Activated T-cell treated with anti-CD3 and anti-CD28 coated beads, Interleukin-2, amount 50 U/mL, for 48 hours (primary cell): ENCODE data around the gene KCNT2.
"Not testable (repeated sequence)": the region's sequence is repeated elsewhere in the genome, so short reads cannot be mapped to it uniquely, and the experiment has no call there.

Experiments
- DNase-seq, 2 experiments: peaks; one replicate each; pipeline ENCODE4 v3.0.0-alpha.2; 2020

KCNT2 gene

DNA sequence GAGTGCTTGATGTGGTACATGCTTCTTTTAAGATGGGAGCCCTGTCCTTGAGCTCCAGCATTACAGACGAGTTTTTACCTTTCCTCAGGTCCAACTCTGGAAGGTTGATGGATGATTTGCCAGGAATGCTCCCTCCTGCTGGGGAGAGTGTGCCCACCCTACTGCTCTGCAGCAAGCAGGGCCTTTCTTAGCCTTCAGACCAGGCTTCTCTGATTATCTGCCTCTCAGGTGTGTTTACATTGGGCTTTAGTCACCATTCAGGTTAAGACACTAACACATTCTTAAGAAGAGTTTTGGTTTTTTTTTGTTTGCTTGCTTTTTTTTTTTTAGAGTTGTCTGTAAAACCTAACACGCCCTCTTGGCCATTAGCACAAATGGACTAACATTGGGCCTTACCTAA, 301.8 kb downstream of the KCNT2 start:
- DNase-seq, result no peak

GRCh38 chr1:196305216-196305615, 303.0 kb downstream of the KCNT2 start:
- no peak for DNase-seq

DNA sequence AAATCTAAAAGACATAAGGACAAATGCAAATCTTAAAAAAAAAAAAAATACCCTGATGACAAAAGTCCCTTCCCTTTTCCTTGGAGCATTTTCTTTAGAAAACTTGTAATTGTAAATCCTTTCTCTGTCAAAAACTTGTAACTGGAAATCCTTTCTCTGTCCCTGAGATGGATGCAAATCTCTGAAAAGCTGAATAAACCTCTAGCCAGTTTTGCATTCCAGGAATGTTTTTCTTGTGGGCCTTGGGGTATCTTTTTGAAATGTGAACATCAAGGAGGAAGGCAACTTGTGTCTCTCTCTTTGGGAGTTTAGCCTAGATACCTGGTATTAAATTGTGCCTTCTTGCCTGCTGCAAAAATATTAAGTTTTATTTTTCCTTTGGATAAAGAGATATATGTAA, 305.3 kb downstream of the KCNT2 start:
- no peak for DNase-seq

GRCh38 chr1:196302420-196302819, 305.8 kb downstream of the KCNT2 start:
- no peak for DNase-seq

GRCh38 chr1:196295766-196296165, 312.5 kb downstream of the KCNT2 start:
- no peak for DNase-seq

DNA sequence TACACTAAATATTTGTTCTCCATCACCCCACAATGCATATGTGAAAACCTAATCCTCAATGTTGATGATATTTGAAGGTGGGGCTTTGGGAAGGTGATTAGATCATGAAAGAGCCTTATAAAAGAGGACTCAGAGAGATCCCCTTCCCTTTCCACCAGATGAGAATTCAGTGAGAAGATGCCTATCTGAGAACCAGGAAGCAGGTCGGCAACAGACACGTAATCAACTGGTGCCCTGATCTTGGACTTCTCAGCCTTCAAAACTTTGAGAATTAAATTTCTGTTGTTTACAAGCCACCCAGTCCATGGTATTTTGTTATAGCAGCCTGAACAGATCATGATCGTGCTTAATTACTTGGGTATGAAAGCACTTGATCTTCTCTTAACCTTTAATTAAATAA, 329.4 kb downstream of the KCNT2 start:
- DNase-seq, result no peak

DNA sequence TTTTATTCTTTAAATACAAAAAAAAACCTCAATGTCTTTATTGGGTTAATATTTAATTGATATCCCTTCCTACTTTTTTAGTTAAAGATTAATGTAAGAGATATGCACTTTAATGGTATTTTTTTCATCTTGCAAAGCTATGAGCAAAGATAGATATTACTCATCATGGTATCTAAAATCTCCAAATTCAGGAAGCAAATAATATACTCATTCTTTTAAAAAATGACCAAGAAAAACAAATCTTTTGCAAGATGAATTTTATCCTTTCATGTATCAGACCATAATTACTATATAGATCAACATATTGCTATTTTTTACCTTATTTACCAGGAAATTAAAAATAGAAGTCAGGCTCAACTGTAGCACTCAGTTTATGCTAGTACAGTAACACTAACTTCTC, 330.4 kb downstream of the KCNT2 start:
- no peak for DNase-seq

- no peak for DNase-seq
Observed at GRCh38 chr1:196271212-196271947, 336.9 kb downstream of the KCNT2 start.

- DNase-seq, result not testable (repeated sequence)
Observed at GRCh38 chr1:196263086-196263485, 345.2 kb downstream of the KCNT2 start.

GRCh38 chr1:196260270-196260669, 348.0 kb downstream of the KCNT2 start:
- no peak for DNase-seq

DNA sequence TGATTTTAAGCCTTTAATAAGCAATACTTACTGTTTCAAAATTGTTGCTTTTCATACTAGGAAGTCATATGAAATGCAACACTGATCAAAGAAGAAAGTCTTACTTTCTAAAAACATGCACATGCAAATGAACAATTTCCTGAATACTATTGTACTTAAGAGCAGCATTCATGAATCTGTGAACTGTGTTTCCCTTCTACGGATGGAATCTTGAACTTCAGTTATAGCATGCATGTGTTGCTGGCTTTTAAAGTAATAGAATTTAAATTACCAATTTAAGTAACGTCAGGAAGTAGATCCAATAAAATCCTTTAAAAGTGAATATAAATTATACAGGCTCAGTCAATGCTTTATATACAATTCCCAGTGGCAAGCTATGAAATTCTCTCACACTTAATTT, 348.9 kb downstream of the KCNT2 start:
- DNase-seq, result no peak

DNA sequence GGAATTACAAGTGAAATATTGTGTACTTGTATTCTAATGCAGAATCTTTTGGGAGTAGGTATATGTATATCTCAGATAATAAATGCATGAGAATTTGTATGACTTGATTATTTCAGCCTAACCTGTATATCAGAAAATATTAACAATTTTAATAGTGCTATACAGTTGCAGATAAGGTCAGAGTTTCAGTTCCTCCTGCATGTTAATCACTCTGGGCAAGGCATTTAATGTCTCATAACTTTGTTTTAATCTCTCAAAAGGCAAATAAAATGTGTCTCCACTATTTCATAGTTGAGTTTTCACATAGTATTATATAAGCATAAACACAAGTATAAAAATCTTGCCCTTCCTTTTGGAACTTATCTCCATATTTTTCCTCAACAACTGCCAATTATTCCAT, 352.5 kb downstream of the KCNT2 start:
- no peak for DNase-seq

DNA sequence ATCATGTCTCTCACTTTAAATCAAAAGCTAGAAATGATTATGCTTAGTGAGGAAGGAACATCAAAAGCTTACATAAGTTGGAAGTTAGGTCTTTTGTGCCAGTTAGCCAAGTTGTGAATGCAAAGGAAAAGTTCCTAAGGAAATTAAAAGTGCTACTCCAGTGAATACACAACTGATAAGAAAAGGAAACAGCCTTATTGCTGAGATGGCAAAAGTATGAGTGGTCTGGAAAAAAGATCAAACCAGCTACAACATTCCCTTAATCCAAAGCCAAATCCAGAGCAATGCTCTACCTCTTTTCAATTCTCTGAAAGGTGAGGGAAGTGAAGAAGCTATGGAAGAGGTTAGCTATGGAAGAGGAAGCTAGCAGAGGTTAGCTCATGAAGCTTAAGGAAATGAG, 378.7 kb downstream of the KCNT2 start:
- no peak for DNase-seq

DNA sequence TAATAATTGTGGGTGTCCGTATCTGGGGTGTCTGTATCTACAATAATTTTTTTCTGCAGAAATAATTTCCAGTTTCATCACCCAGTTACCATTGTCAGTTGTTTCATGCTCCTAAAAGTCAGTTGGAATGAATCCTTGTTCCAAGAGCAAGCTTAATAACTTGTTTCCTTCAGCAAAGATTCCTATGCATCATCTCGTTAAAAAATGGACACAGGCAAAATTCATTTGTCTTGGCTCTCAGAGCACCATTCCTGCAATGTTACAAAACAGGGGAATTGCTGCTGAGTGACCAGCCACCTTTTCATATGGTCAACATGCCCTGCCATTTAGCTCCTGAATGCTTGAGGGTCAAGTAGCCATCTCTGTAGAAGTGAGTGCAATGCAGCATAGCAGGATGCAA, 393.4 kb downstream of the KCNT2 start:
- no peak for DNase-seq

DNA sequence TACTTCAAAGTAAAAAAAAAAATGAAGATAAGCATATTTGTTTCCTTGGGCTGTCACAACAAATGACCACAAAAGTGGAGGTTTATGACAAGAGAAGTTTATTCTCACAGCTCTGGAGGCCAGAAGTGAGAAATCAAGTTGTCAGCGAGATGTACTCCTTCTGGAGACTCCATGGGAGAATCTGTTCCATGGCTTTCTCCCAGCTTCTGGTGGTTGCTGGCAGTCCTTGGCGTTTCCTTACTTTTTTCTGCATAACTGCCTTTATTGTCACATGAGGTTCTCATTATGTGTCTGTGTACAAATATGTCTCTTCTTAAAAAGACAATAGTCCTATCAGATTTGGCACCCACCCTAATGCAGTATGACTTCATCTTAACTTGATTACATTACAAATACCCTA, 398.3 kb downstream of the KCNT2 start:
- no peak for DNase-seq

DNA sequence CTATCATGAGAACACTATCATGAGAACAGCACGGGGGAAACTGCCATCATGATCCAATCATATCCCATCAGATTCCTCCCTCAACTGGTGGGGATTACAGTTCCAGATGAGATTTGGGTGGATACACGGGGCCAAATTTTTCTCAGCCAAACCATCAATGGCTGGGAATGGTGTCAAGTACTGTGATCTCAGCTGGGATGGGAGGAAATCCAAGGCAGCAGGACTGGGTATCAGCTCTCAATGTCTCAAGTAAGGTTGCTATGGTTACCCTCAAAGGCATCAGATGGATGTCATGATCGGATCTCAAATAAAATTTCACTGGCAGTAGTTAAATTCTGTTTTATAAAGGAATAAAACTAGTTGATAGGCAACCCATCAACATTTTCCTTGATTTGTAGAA, 399.0 kb downstream of the KCNT2 start:
- DNase-seq, result no peak

GRCh38 chr1:196207612-196208217, 400.5 kb downstream of the KCNT2 start:
- DNase-seq, result no peak

- DNase-seq, result no peak
Observed at GRCh38 chr1:196205882-196206281, 402.4 kb downstream of the KCNT2 start.

- no peak for DNase-seq
Observed at GRCh38 chr1:196196486-196196885, 411.8 kb downstream of the KCNT2 start.

- DNase-seq, result no peak
Observed at GRCh38 chr1:196193896-196194559, 414.2 kb downstream of the KCNT2 start.

DNA sequence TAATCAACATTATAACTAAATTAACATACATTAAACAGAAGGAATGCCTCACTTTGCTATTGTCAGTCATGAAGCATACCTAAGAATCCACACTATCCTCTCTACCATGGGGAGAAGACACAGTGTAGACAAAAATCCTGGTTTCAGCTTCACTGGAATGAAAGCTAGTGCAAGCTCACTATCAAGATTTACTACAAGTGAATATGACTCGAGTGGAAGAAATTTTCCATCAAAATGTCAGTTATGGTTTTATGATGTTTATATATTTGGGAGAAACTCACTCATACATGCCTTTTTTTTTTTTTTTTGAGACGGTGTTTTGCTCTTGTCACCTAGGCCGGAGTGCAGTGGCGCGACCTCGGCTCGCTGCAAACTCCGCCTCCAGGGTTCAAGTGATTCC, 424.3 kb downstream of the KCNT2 start:
- no peak for DNase-seq

DNA sequence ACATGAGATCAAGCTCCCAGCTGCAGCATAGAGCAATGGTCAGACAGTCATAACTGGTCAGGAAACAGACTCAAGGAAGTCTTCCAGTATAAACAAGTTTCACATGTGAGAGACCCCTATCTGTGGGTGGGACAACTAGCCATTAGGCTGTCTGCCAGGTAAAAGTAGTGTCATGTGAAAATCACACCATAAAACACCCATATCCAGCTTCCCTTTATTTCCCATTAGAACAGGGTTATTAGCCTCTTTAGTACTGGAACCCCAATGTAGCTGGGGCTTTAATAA, 426.7 kb downstream of the KCNT2 start:
- no peak for DNase-seq

- no peak for DNase-seq
Observed at GRCh38 chr1:196180847-196181593, 427.2 kb downstream of the KCNT2 start.

DNA sequence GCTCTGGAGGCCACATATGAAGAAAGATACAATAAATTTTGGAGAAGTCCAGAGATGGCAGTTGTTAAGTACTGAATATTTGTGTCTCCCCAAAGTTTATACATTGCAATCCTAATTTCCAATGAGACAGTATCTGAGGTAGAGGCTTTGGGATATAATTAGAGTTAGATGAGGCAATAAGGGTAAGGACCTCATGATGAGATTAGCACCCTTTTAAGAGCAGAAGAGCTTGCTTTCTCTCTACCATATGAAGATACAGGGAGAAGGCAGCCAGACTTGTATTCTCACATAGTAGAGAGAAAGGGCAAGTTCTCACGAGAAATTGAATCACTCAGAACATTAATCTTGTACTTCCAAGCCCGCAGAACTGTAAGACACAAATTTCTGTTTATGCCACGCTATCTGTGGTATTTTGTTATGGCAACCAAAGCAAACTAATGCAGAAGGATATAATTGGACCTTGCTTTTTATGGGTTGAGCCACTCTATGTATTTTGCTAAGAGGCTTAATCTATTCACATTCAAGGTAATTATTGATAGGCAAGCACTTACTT, 430.1 kb downstream of the KCNT2 start:
- no peak for DNase-seq
